MM.1S (cell line): ENCODE results near the gene RRP15.

Source experiments
- DNase-seq: peaks from one replicate; pipeline ENCODE4 v3.0.0-alpha.2; 2015
- H2AFZ ChIP-seq: fragments of 300-600 bp; sonication (generic); 2 replicates; pipeline ENCODE4 v1.6.0; 2016; ENCODE audit warnings: antibody characterized with exemption, low read length
- H3F3A ChIP-seq: fragments of 300-600 bp; sonication (generic); 2 replicates; pipeline ENCODE4 v1.6.1; 2016; ENCODE audit warnings: mild to moderate bottlenecking, antibody characterized with exemption, low read length, moderate library complexity, mixed read lengths; ENCODE audit not compliant: insufficient read depth
- H3K27ac ChIP-seq: fragments of 300-600 bp; sonication (generic); 2 replicates; pipeline ENCODE4 v1.5.1; 2016; ENCODE audit warnings: mild to moderate bottlenecking, low read length
- H3K27me3 ChIP-seq: fragments of 300-600 bp; sonication (generic); replicated peaks from 2 replicates; pipeline ENCODE4 v1.6.0; 2016; ENCODE audit warnings: low read length; ENCODE audit not compliant: insufficient read depth
- H3K36me3 ChIP-seq: fragments of 300-600 bp; sonication (generic); replicated peaks from 2 replicates; pipeline ENCODE4 v1.6.1; 2016; ENCODE audit warnings: mild to moderate bottlenecking, low read length, mixed read lengths; ENCODE audit not compliant: insufficient read depth
- H3K4me1 ChIP-seq: fragments of 300-600 bp; sonication (generic); 2 replicates; pipeline ENCODE4 v1.6.1; 2016; ENCODE audit warnings: low read length, mixed read lengths
- H3K4me2 ChIP-seq: fragments of 300-600 bp; sonication (generic); 2 replicates; pipeline ENCODE4 v1.6.0; 2016; ENCODE audit warnings: low read depth, low read length
- H3K4me3 ChIP-seq: fragments of 300-600 bp; sonication (generic); 2 replicates; pipeline ENCODE4 v1.5.1; 2016; ENCODE audit warnings: low read length, mixed read lengths
- H3K79me2 ChIP-seq: fragments of 300-600 bp; sonication (generic); 2 replicates; pipeline ENCODE4 v1.6.1; 2016; ENCODE audit warnings: mixed run types, low read length, mixed read lengths
- H3K9ac ChIP-seq: fragments of 300-600 bp; sonication (generic); 2 replicates; pipeline ENCODE4 v1.6.1; 2016; ENCODE audit warnings: low read length, mixed read lengths
- H3K9me2 ChIP-seq: fragments of 300-600 bp; sonication (generic); replicated peaks from 2 replicates; pipeline ENCODE4 v1.6.1; 2016; ENCODE audit warnings: mild to moderate bottlenecking, low read length, mixed read lengths; ENCODE audit not compliant: insufficient read depth
- H3K9me3 ChIP-seq: fragments of 300-600 bp; sonication (generic); replicated peaks from 2 replicates; pipeline ENCODE4 v1.6.1; 2016; ENCODE audit warnings: mild to moderate bottlenecking, low read length, mixed read lengths; ENCODE audit not compliant: insufficient read depth
- H4K20me1 ChIP-seq: fragments of 300-600 bp; sonication (generic); 2 replicates; pipeline ENCODE4 v1.6.1; 2016; ENCODE audit warnings: mild to moderate bottlenecking, low read length, moderate library complexity, mixed read lengths; ENCODE audit not compliant: insufficient read depth
- EZH2 ChIP-seq: fragments of 300-600 bp; sonication (generic); optimal IDR thresholded peaks from 2 replicates; pipeline ENCODE3; 2017; ENCODE audit warnings: low read depth, mild to moderate bottlenecking, antibody characterized with exemption, low read length, mixed read lengths
- EZH2phosphoT487 ChIP-seq: fragments of 300-600 bp; sonication (generic); IDR thresholded peaks from 2 replicates; pipeline ENCODE4 v1.6.1; 2018; ENCODE audit warnings: antibody characterized with exemption, low read length
- TF ChIP-seq, protein P1 (sequence below): fragments of 300-600 bp; sonication (generic); IDR thresholded peaks from 2 replicates; pipeline ENCODE4 v1.5.1; 2016; ENCODE audit warnings: antibody characterized with exemption, low read length, mixed read lengths

RRP15 gene

DNA sequence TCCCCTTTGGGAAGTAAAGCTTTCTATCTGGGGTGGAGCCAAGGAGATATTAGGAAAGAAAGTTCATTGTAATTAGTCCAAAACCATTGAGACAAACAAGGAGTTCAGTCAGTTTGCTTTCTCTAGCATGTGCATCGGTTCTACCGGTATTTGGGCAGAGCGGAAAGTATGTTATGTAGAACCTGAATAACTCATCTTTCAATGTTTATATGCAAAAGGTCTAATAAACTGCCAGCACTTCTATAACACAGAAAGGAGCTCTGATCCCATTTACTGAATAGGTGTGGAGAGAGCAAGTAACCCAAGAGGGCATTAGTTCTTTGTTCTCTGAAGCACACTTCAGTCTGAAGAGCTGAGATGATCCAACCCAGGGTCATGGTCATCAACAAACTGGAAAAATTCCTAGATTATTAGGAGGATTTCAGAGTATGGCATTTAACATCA lies 63.6 kb downstream of the RRP15 start:
- no peaks in the 10 kb centered on the region for H3K79me2 ChIP-seq
- H3K4me2 ChIP-seq, result no peak overlapping the region
- peaks cover 9% of the 10 kb centered on the region; the same call in 1 of the 2 replicates for H3K4me1 ChIP-seq
- 0 out of 2 replicates have a peak, but pooled peaks cover 8% of the 10 kb centered on the region for H3F3A ChIP-seq
- H3K9me3 ChIP-seq, result no peaks in the 10 kb centered on the region
- no peak overlapping the region for H3K4me3 ChIP-seq
- H2AFZ ChIP-seq, result no peak overlapping the region
- no peaks in the 10 kb centered on the region for H3K36me3 ChIP-seq
- TF ChIP-seq, protein P1, sequence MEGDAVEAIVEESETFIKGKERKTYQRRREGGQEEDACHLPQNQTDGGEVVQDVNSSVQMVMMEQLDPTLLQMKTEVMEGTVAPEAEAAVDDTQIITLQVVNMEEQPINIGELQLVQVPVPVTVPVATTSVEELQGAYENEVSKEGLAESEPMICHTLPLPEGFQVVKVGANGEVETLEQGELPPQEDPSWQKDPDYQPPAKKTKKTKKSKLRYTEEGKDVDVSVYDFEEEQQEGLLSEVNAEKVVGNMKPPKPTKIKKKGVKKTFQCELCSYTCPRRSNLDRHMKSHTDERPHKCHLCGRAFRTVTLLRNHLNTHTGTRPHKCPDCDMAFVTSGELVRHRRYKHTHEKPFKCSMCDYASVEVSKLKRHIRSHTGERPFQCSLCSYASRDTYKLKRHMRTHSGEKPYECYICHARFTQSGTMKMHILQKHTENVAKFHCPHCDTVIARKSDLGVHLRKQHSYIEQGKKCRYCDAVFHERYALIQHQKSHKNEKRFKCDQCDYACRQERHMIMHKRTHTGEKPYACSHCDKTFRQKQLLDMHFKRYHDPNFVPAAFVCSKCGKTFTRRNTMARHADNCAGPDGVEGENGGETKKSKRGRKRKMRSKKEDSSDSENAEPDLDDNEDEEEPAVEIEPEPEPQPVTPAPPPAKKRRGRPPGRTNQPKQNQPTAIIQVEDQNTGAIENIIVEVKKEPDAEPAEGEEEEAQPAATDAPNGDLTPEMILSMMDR, result no peak
- TF ChIP-seq EZH2phosphoT487 (no peak), EZH2 (no peak)
- H4K20me1 ChIP-seq, result no peaks in the 10 kb centered on the region
- DNase-seq, result no peak
- no peak overlapping the region for H3K27ac ChIP-seq
- H3K9ac ChIP-seq, result no peak overlapping the region
- peaks cover 12% of the 10 kb centered on the region for H3K27me3 ChIP-seq
- no peaks in the 10 kb centered on the region for H3K9me2 ChIP-seq

DNA sequence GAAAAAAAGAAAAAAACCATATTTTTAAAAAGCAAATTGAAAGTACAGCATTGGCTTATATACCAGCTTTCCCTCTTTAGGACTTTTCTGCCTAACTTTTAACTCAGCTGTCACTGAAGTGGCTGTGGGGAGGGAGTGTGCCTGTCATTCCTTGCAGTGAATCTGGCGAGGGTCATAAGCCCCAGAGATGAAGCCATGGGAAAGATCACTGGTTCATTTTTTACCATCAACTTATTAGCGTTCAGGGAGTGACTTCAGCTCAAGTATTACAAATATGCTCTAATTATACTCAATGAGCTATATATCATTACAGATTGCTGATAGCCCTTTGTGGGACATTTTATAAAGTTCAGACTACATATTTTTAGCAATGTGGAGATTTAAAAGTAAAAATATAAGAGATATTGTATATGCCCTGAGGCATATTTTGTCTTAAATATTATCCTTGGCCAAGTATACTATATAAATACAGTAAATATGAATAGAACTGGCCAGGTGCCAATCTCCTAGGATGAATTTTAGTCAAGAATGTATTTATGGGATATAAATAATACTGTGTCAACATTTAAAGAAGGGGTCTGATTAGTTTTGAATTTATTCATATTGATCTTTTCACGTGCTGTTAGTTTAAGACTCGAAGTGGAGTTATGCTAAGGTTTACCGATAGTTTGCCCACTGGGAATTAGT lies 64.4 kb downstream of the RRP15 start:
- 0 out of 2 replicates have a peak, but pooled peaks cover 8% of the 10 kb centered on the region for H3F3A ChIP-seq
- no peak for DNase-seq
- TF ChIP-seq, protein P1, result no peak
- TF ChIP-seq EZH2, result no peak
- TF ChIP-seq EZH2phosphoT487, result no peak
- peaks cover 12% of the 10 kb centered on the region for H3K27me3 ChIP-seq
- no peaks in the 10 kb centered on the region for H3K9me3 ChIP-seq
- H3K79me2 ChIP-seq, result no peaks in the 10 kb centered on the region
- no peak overlapping the region for H2AFZ ChIP-seq
- H4K20me1 ChIP-seq, result no peaks in the 10 kb centered on the region
- no peak overlapping the region for H3K27ac ChIP-seq
- H3K36me3 ChIP-seq, result no peaks in the 10 kb centered on the region
- H3K4me1 ChIP-seq, result peaks cover 6% of the 10 kb centered on the region; the same call in 1 of the 2 replicates
- no peak overlapping the region for H3K4me2 ChIP-seq
- H3K4me3 ChIP-seq, result no peak overlapping the region
- no peaks in the 10 kb centered on the region for H3K9me2 ChIP-seq
- no peak overlapping the region for H3K9ac ChIP-seq

DNA sequence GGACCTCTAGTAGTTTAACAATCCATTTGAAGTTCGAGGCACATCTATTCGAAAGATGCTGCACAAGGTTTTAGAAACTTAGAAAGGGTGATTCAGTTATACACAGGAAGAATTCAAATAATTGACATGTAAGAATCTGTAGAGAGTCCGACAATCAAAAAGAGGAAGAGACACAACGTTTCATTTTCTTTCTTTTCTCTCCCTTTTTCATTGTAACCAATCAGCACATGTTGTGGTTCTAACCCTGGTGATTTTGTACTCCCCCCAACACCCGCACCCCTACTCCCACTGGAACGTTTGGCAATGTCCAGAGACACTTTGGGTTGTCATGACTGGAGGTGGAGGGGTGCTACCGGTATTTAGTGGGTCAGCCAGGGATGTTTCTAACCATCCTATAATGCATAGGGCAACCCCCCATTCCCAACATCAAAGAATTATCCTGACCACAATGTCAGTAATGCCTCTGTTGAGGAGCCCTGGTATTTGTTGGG lies 65.0 kb downstream of the RRP15 start:
- DNase-seq, result no peak
- H3K9ac ChIP-seq, result no peak overlapping the region
- H2AFZ ChIP-seq, result no peak overlapping the region
- no peaks in the 10 kb centered on the region for H3K79me2 ChIP-seq
- H3K4me1 ChIP-seq, result 0 out of 2 replicates have a peak, but pooled peaks cover 3% of the 10 kb centered on the region
- no peaks in the 10 kb centered on the region for H4K20me1 ChIP-seq
- TF ChIP-seq, protein P1, result no peak
- no peak for TF ChIP-seq EZH2phosphoT487
- no peak for TF ChIP-seq EZH2
- H3K9me3 ChIP-seq, result no peaks in the 10 kb centered on the region
- no peak overlapping the region for H3K27ac ChIP-seq
- no peaks in the 10 kb centered on the region for H3K36me3 ChIP-seq
- H3F3A ChIP-seq, result 0 out of 2 replicates have a peak, but pooled peaks cover 8% of the 10 kb centered on the region
- no peaks in the 10 kb centered on the region for H3K9me2 ChIP-seq
- H3K4me2 ChIP-seq, result no peak overlapping the region
- no peak overlapping the region for H3K4me3 ChIP-seq
- H3K27me3 ChIP-seq, result peaks cover 12% of the 10 kb centered on the region
